HL-60 (cell line): Measurements from ENCODE around the gene BTG4.

Experiments
- DNase-seq, 2 experiments: peaks; one replicate each; pipeline ENCODE4 v3.0.0-alpha.2; 2010 to 2020; ENCODE audit warnings: low read depth in 1 of 2, low spot score in 1 of 2
- H3K27ac ChIP-seq: fragments of 250-450 bp; sonication (Bioruptor Pico); replicated peaks from 2 replicates; pipeline ENCODE4 v1.5.1; 2020; ENCODE audit warnings: mild to moderate bottlenecking, moderate library complexity
- H3K27me3 ChIP-seq: fragments of 250-450 bp; sonication (Bioruptor Pico); 2 replicates; pipeline ENCODE4 v1.5.1; 2021; ENCODE audit warnings: mild to moderate bottlenecking, moderate library complexity; ENCODE audit not compliant: insufficient read depth, poor library complexity, severe bottlenecking
- H3K4me3 ChIP-seq: replicated peaks from 2 replicates; pipeline ENCODE4 v1.5.1; 2011; ENCODE audit warnings: mild to moderate bottlenecking, control low read depth, low read length; ENCODE audit not compliant: insufficient read depth
- CTCF ChIP-seq: IDR thresholded peaks from one replicate; pipeline ENCODE4 v1.5.1; 2011; ENCODE audit warnings: low read length, control low read depth, inconsistent platforms; ENCODE audit not compliant: insufficient read depth
- GABPA ChIP-seq: IDR thresholded peaks from 2 replicates; pipeline ENCODE4 v1.6.1; 2012; ENCODE audit warnings: low read depth
- POLR2AphosphoS5 ChIP-seq: IDR thresholded peaks from 2 replicates; pipeline ENCODE4 v1.6.1; 2012; ENCODE audit warnings: low read depth
- REST ChIP-seq: IDR thresholded peaks from 2 replicates; pipeline ENCODE4 v1.6.1; 2012; ENCODE audit warnings: low read depth; ENCODE audit not compliant: insufficient replicate concordance
- SPI1 ChIP-seq: IDR thresholded peaks from 2 replicates; pipeline ENCODE4 v1.6.1; 2012; ENCODE audit warnings: low read depth, mild to moderate bottlenecking, borderline replicate concordance

BTG4 gene

GRCh38 chr11:111527279-111527678 lies 15.1 kb upstream of the BTG4 start:
- H3K4me3 ChIP-seq = no peak overlapping the region
- TF ChIP-seq REST (no peak), POLR2AphosphoS5 (no peak), GABPA (no peak), SPI1 (no peak), CTCF (no peak)
- no peak for DNase-seq
- H3K27ac ChIP-seq = no peak overlapping the region
- H3K27me3 ChIP-seq = no peaks in the 10 kb centered on the region

- Histone ChIP-seq H3K27ac (no peak overlapping the region), H3K27me3 (no peaks in the 10 kb centered on the region), H3K4me3 (no peak overlapping the region)
- no peak for DNase-seq
- TF ChIP-seq GABPA (no peak), REST (no peak), CTCF (no peak), POLR2AphosphoS5 (no peak), SPI1 (no peak)
Measured at GRCh38 chr11:111526501-111526900, 14.3 kb upstream of the BTG4 start.

- DNase-seq = no peak
- Histone ChIP-seq H3K4me3 (no peak overlapping the region), H3K27me3 (no peaks in the 10 kb centered on the region), H3K27ac (no peak overlapping the region)
- TF ChIP-seq POLR2AphosphoS5 (no peak), SPI1 (no peak), REST (no peak), GABPA (no peak), CTCF (no peak)
Measured at GRCh38 chr11:111525456-111525855, 13.3 kb upstream of the BTG4 start.
